Colonic mucosa (tissue), 4 donors: ENCODE data around the gene PKN3. TPM values are rescaled to one million over a fixed set of nuclear protein-coding genes. Genes with fewer than 3 reads are reported as not detected.
A peak's percentile ranks its signal among the peaks of the same experiment; 100 is the strongest.

Experiments used
- DNase-seq: peaks from one replicate; pipeline ENCODE4 v3.0.0-alpha.2; 2020
- H3K27ac ChIP-seq: fragments of 200-600 bp; one replicate; pipeline ENCODE4 v1.8.0; 2021
- H3K27me3 ChIP-seq: fragments of 200-600 bp; one replicate; pipeline ENCODE4 v1.8.0; 2021
- H3K36me3 ChIP-seq: fragments of 200-600 bp; one replicate; pipeline ENCODE4 v1.8.0; 2021
- H3K4me1 ChIP-seq: fragments of 200-600 bp; one replicate; pipeline ENCODE4 v1.8.0; 2021; ENCODE audit warnings: mild to moderate bottlenecking
- H3K4me3 ChIP-seq: fragments of 200-600 bp; one replicate; pipeline ENCODE4 v1.8.0; 2021
- H3K9ac ChIP-seq, 2 donors: one replicate each; pipeline ENCODE4 v1.7.0; 2013; ENCODE audit warnings: control low read depth in 2 of 2, low read depth in 2 of 2, low read length in 2 of 2
- H3K9me3 ChIP-seq: fragments of 200-600 bp; one replicate; pipeline ENCODE4 v1.8.0; 2021
- intact Hi-C: fragments of 100-400 bp; cut with DNase I; formaldehyde crosslinking; loops from one replicate; pipeline ENCODE4 v1.14.1; 2022
- total RNA-seq, 2 donors: library from RNA; stranded (reverse); fragmentation: NEBNext Ultra II Directional in 1 of 2; extraction: Animal tissue kit (Norgen Biotek cat#: 25700) in 1 of 2; gene quantifications; one replicate each; pipeline ENCODE4 v1.2.1, GENCODE V29; 2021
- TF ChIP-seq, protein P1 (sequence below): fragments of 200-600 bp; IDR thresholded peaks from one replicate; pipeline ENCODE4 v1.8.0; 2022; ENCODE audit warnings: antibody characterized with exemption, mild to moderate bottlenecking
- donor health status: healthy.
- donor health status: DM: no; HTN: no; CAD: no.
- donor health status: DM: no; HTN: no; CAD: no.

Gene PKN3
- total RNA-seq, 2 donors from 2014 or later: 2.8 to 7.5 TPM

DNA sequence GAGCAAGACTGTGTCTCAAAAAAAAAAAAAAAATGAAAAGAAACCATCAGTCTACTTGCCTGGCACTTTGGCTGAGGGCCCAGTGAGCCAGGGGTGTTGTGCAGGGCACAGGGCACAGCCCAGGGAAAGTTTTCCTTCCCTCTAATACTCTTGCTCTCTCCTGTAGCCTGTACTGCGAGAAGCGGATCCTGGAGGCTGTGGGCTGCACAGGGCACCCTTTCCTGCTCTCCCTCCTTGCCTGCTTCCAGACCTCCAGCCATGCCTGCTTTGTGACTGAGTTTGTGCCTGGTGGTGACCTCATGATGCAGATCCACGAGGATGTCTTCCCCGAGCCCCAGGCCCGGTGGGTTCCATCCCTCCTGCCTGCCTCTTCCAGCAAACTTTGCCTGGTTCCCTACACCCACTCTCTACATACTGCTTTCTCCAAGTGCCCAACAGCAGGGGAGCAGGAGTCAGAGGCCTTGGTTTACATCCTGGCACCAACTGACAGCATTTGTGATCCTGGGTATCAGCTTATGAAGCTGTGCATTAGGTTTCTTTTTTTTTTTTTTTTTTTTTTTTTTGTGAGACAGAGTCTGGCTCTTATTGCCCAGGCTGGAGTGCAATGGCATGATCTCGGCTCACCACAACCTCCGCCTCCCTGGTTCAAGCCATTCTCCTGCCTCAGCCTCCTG is 14.4 kb downstream of the PKN3 start:
- Histone ChIP-seq H3K9ac (no peak overlapping the region), H3K27ac (no peak overlapping the region), H3K27me3 (no peaks in the 10 kb centered on the region), H3K36me3 (no peaks in the 10 kb centered on the region), H3K4me1 (no peaks in the 10 kb centered on the region), H3K9me3 (no peaks in the 10 kb centered on the region), H3K4me3 (no peak overlapping the region)
- DNase-seq: no peak
- TF ChIP-seq, protein P1, sequence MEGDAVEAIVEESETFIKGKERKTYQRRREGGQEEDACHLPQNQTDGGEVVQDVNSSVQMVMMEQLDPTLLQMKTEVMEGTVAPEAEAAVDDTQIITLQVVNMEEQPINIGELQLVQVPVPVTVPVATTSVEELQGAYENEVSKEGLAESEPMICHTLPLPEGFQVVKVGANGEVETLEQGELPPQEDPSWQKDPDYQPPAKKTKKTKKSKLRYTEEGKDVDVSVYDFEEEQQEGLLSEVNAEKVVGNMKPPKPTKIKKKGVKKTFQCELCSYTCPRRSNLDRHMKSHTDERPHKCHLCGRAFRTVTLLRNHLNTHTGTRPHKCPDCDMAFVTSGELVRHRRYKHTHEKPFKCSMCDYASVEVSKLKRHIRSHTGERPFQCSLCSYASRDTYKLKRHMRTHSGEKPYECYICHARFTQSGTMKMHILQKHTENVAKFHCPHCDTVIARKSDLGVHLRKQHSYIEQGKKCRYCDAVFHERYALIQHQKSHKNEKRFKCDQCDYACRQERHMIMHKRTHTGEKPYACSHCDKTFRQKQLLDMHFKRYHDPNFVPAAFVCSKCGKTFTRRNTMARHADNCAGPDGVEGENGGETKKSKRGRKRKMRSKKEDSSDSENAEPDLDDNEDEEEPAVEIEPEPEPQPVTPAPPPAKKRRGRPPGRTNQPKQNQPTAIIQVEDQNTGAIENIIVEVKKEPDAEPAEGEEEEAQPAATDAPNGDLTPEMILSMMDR: no peak
- intact Hi-C loops: no loop called here

DNA sequence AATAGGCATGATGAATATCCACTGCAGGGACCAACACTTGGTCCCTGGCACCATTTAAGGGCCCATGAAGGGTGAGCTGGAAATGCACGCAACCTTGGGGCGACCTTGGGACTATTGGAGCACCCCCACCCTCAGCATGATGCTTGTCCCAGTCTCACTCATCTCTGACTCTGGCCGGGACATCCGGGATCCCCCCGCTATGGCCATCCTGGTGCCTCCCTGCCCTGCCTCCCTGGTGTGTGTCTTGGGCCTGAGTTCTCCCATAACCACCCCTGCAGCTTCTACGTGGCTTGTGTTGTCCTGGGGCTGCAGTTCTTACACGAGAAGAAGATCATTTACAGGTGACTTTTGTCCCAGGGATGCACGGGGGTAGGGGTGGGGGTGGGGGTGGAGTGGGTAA is 15.7 kb downstream of the PKN3 start:
- TF ChIP-seq, protein P1: no peak
- H3K27ac ChIP-seq: no peak overlapping the region
- intact Hi-C loops: no loop called here
- no peak overlapping the region for H3K9ac ChIP-seq
- H3K9me3 ChIP-seq: no peaks in the 10 kb centered on the region
- H3K4me3 ChIP-seq: no peak overlapping the region
- DNase-seq: no peak
- H3K36me3 ChIP-seq: no peaks in the 10 kb centered on the region
- H3K4me1 ChIP-seq: no peaks in the 10 kb centered on the region
- no peaks in the 10 kb centered on the region for H3K27me3 ChIP-seq

DNA sequence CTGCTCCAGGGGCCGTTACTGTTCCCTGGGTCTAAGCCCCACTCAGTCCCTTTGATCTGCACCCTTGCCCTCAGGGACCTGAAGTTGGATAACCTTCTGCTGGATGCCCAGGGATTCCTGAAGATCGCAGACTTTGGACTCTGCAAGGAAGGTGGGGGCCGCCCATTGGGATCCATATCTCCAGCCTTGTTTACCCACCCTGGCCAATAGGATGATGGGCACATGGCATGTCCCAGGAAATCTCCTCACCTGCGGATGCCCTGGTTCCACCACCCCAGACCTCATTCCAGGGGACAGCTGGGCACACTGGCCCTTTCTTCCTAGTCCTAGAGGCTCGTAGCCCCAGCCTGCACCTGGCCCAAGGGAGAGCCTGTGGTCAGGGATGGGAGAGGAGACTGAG is 16.2 kb downstream of the PKN3 start:
- no peaks in the 10 kb centered on the region for H3K36me3 ChIP-seq
- no peak overlapping the region for H3K27ac ChIP-seq
- H3K9ac ChIP-seq: no peak overlapping the region
- H3K27me3 ChIP-seq: no peaks in the 10 kb centered on the region
- intact Hi-C loops: no loop called here
- no peak for DNase-seq
- H3K4me3 ChIP-seq: no peak overlapping the region
- H3K4me1 ChIP-seq: no peaks in the 10 kb centered on the region
- TF ChIP-seq, protein P1: no peak
- no peaks in the 10 kb centered on the region for H3K9me3 ChIP-seq

DNA sequence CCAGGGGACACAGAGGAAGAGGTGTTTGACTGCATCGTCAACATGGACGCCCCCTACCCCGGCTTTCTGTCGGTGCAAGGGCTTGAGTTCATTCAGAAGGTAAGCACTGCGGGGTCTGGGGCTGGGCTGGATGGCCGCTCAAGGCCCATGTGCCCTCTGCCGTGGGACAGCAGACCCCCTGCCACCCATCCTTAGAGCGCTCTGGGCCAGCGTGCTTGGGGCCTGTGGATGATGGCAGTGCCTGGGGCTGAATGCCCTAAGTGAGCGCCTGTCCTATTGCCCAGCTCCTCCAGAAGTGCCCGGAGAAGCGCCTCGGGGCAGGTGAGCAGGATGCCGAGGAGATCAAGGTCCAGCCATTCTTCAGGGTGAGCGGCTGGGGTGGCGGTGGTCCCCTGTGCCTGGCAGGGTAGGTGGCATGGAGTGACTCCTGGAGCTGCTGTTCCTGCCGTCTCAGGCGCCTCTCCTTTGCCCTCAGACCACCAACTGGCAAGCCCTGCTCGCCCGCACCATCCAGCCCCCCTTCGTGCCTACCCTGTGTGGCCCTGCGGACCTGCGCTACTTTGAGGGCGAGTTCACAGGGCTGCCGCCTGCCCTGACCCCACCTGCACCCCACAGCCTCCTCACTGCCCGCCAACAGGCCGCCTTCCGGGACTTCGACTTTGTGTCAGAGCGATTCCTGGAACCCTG is 17.8 kb downstream of the PKN3 start:
- Histone ChIP-seq H3K36me3 (no peaks in the 10 kb centered on the region), H3K9ac (peak overlapping the region; percentile 35 to 46), H3K27ac (no peak overlapping the region), H3K4me1 (no peaks in the 10 kb centered on the region), H3K9me3 (no peaks in the 10 kb centered on the region), H3K4me3 (no peak overlapping the region), H3K27me3 (no peaks in the 10 kb centered on the region)
- no peak for DNase-seq
- intact Hi-C loops: no loop called here
- TF ChIP-seq, protein P1: no peak

DNA sequence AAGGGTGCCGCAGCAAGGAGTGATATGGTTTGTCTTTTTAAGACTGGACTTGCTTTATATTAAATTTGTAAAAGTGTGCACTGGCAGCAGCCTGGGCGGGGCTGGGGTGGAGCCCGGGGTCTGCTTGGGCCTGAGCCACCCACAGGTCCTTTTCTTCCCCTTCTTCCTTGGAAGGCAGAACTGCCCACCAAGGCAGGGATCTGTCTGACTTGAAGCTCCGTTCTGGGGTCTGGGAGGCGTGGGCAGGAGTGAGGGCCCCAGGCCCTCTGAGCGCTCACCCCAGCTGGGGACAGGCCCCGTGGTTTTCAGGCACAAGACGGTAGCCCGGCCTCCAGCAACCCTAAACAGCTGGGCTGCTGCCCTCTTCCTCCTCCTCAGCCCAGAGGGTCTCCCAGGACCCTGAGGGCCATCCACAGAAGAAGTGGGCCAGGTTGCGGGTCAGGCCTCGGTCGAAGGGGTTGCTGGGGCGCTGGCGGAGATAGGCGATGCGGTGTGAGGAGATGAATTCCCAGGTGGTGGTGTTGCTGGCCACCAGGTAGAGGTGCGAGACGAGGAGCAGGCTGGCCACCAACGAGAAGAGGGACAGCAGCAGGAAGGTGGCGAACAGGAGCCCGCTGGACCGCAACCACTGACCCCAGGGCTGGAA is 18.7 kb downstream of the PKN3 start:
- Histone ChIP-seq H3K9me3 (no peaks in the 10 kb centered on the region), H3K36me3 (no peaks in the 10 kb centered on the region), H3K4me1 (no peaks in the 10 kb centered on the region), H3K27me3 (no peaks in the 10 kb centered on the region), H3K4me3 (no peak overlapping the region), H3K27ac (no peak overlapping the region), H3K9ac (no peak overlapping the region)
- intact Hi-C loops: no loop called here
- TF ChIP-seq, protein P1: no peak
- DNase-seq: no peak
